ENCODE data around the gene EDC3. TPM values are rescaled to one million over a fixed set of nuclear protein-coding genes. Genes with fewer than 3 reads are reported as not detected.

Gene EDC3
- total RNA-seq, 1 experiment from 2014 or later: 45.1 TPM

GRCh38 chr15:74632601-74633000 lies 63.2 kb downstream of the EDC3 start:
- Histone ChIP-seq H3K27ac (ENCODE audit: low read depth, low read length) (no peak overlapping the region), H3K4me1 (ENCODE audit: control insufficient read depth in 1 of 2, insufficient read depth in 2 of 2, low read length in 2 of 2) (no peaks in the 10 kb centered on the region), H3K4me3 (replicated peaks in 1 of 2; ENCODE audit: low read depth in 1 of 2, low read length in 2 of 2) (no peak overlapping the region), H4K20me1 (ENCODE audit: insufficient read depth) (no peaks in the 10 kb centered on the region), H3K79me2 (ENCODE audit: insufficient read depth, low read length) (no peaks in the 10 kb centered on the region; the same call in 1 of the 2 replicates), H3K9me3 (ENCODE audit: control insufficient read depth in 1 of 2, insufficient read depth in 1 of 2, low read depth in 1 of 2, low read length in 2 of 2) (no peaks in the 10 kb centered on the region), H3K36me3 (ENCODE audit: control insufficient read depth in 1 of 2, insufficient read depth in 2 of 2, low read length in 2 of 2) (peaks cover 6 to 25% of the 10 kb centered on the region in 2 experiments; a peak in 3 of 4 replicates), H3K9me2 (ENCODE audit: insufficient read depth) (no peaks in the 10 kb centered on the region), H3K9ac (ENCODE audit: low read length) (no peak overlapping the region), H2AFZ (ENCODE audit: low read depth, low read length, poor library complexity, severe bottlenecking) (no peak overlapping the region), H3K4me2 (ENCODE audit: low read length) (no peak overlapping the region), H3K27me3 (ENCODE audit: insufficient read depth, low read length) (no peaks in the 10 kb centered on the region)
- ChIA-PET CTCF (interaction anchor here (0.6 to 8.4 kb wide), 10 partner anchors 9 to 393 kb away, joined by 3 to 258 read pairs (median 6); no protein-coding TSS in a partner anchor), RAD21 (ENCODE audit: low non-redundant PET in 1 of 2, low total read pairs in 2 of 2, uncharacterized antibody in 2 of 2, unreplicated experiment in 2 of 2) (interaction anchor here (0.9 to 2.5 kb wide), 6 partner anchors 11 to 258 kb away, joined by 3 to 9 read pairs (median 4); no protein-coding TSS in a partner anchor), POLR2A (no interaction called here)
- intact Hi-C loops (cut with micrococcal nuclease): loop anchor here (1.0 to 5.0 kb wide), 2 partner anchors 258 to 355 kb away; no protein-coding TSS in a partner anchor
- DNase-seq (ENCODE audit: low read depth, low spot score) (no peak), ATAC-seq (no peak)
- no peak for TF ChIP-seq YY1 (IDR thresholded peaks at IDR 0.05; ENCODE audit: extremely low read depth, insufficient replicate concordance, low read depth, low read length)
- no peak for TF ChIP-seq REST (IDR thresholded peaks at IDR 0.05; ENCODE audit: low read depth)
- TF ChIP-seq SIN3A (IDR thresholded peaks at IDR 0.05; ENCODE audit: low read depth): no peak
- no peak for TF ChIP-seq JUND (IDR thresholded peaks at IDR 0.05)
- no TSS peak for BruUV-seq (replicated peaks)
